Effector memory CD8-positive, alpha-beta T cell (primary cell): ENCODE data around the gene TAS2R60.
A peak's percentile ranks its signal among the peaks of the same experiment; 100 is the strongest.
"Not testable (repeated sequence)": the region's sequence is repeated elsewhere in the genome, so short reads cannot be mapped to it uniquely, and the experiment has no call there.

Source experiments
- ATAC-seq: fragments of 150-1000 bp; cut with Tn5 transposase; replicated peaks from 2 replicates; pipeline ENCODE4 v1.10.0; 2021; ENCODE audit warnings: mild to moderate bottlenecking, moderate library complexity
- DNase-seq, 3 experiments: peaks; one replicate each; pipeline ENCODE4 v3.0.0; 2021
- H3K27ac Mint-ChIP-seq, 2 donors: one replicate each; pipeline ENCODE4 v1.8.0; 2022; ENCODE audit warnings: mild to moderate bottlenecking in 2 of 2, mixed read lengths in 2 of 2, moderate library complexity in 2 of 2
- H3K27me3 Mint-ChIP-seq, 2 donors: one replicate each; pipeline ENCODE4 v1.8.0; 2022; ENCODE audit warnings: mixed read lengths in 2 of 2
- H3K36me3 Mint-ChIP-seq: one replicate; pipeline ENCODE4 v1.8.0; 2022; ENCODE audit warnings: mild to moderate bottlenecking, moderate library complexity, mixed read lengths; ENCODE audit not compliant: insufficient read depth
- H3K4me1 Mint-ChIP-seq, 2 donors: one replicate each; pipeline ENCODE4 v1.8.0; 2022; ENCODE audit warnings: low read depth in 2 of 2, mixed read lengths in 2 of 2
- H3K4me3 Mint-ChIP-seq, 2 donors: one replicate each; pipeline ENCODE4 v1.8.0; 2022; ENCODE audit warnings: mild to moderate bottlenecking in 2 of 2, mixed read lengths in 2 of 2, moderate library complexity in 2 of 2
- H3K9me3 Mint-ChIP-seq, 2 donors: one replicate each; pipeline ENCODE4 v1.8.0; 2022; ENCODE audit warnings: mixed read lengths in 2 of 2

The TAS2R60 gene

DNA sequence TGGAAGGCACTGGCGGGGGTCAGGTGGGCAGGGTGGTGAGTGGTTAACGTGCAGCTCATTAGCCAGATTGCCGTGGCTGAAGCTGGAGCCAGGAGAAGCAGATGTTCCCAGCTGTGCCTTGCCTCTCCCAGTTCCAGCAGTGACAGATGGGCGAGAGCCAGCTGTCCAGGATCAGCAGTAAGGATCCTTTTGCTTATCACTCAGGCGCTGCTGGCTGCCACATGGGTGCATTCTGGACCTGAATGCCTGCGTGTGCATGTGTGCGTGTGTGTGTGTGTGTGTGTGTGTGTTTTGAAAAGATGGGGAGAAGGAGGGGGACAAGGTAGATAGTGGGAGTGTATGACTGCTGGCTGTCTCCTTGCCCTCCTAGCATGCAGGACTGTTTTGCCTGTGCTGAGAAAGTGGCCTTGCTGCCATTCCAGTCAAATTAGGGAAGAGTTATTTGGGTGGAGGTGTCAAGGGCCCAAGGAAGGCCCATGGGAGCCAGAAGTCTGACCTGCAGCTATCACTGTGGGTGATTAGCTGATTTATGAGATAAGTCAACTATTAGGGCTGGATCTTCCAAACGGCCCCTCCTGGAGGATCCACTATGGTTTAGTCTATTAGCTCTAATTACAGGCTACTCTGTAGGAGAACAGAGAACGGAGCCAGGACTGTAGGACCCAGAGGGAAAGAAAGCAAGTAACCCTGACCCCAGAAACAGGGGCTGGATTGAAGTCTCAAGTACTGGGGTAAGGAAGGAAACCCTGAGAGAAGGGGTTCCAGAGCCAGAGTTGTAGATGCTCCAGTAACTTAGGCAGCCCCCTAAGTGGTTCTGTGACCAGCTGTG is 37.9 kb upstream of the TAS2R60 start:
- peak overlapping the region in 1 of 2 donors; percentile 59 for H3K27ac Mint-ChIP-seq
- H3K4me3 Mint-ChIP-seq, result no peak overlapping the region
- peaks cover 26 to 31% of the 10 kb centered on the region in 2 donors for H3K4me1 Mint-ChIP-seq
- no peak for DNase-seq
- peaks cover 8 to 29% of the 10 kb centered on the region in 2 donors for H3K27me3 Mint-ChIP-seq
- ATAC-seq, result no peak
- H3K36me3 Mint-ChIP-seq, result peaks cover 6% of the 10 kb centered on the region
- no peaks in the 10 kb centered on the region for H3K9me3 Mint-ChIP-seq

DNA sequence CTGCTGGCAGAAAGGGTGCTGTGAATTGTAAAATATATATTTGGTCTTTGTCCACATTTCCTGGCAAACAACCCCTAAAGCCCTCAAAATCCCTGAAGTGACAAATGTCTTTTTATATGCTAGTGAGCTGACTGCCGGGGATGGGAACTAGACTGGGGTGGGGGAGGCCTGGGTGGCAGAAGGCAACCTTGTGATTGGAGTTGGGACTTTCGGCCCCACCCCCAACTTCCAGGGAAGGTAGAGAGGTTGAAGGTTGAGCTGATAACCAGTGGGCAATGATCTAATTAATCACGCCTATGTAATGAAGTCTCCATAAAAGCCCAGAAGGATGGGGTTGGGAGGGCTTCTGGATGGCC is 37.3 kb upstream of the TAS2R60 start:
- H3K27me3 Mint-ChIP-seq, result peaks cover 13 to 33% of the 10 kb centered on the region in 2 donors

DNA sequence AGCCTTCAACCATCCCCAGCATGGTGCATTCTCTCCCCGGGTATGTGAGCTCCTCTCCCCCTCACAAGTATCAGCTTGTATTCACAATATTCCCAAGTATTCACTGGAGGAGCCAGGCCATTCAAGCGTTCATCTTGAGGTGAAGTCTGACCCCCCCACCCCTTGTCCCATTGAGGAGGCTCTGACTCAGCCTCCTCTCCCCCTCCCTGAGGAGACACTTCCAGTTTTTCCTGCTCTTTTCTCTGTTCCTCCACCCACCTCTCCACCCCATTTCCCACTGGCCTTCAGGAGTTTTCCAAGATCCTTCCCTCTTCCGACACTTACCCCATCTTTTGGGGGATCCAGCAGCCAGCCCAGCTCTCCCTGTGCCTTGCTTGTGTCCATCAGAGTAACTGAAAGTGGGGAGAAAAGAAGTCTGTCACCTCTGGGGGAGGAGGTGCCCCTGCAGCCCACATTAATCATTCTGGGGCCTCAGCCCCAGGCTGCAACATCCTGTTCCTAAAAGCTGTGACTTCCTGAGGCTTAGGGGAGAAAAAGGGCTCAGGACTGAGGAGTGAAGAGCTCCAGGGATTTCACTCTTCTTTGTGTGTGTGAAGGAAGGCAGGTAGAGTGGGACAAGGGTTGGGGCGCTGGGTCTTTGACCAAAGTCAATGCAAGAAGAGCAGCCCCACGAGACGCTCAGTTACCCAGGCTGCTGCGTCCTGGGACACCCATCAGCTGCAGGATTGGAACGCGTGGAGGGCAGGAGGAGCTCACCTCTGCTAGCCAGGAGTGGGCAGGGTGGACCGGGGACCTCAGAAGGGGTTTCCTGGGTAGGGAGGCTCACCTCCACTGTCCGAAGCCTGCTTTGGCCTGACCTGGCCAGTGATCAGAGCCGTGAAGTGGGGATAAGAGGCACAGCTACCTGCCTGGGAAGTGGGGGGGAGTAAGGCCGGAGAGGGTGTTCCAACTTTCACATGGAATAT is 35.7 kb upstream of the TAS2R60 start:
- ATAC-seq (peak; percentile 94), DNase-seq (peak; percentile 52 to 65 (median 59))
- Mint-ChIP-seq H3K27ac (peak overlapping the region; percentile 90 to 91), H3K27me3 (peaks cover 28 to 44% of the 10 kb centered on the region in 2 donors), H3K9me3 (no peaks in the 10 kb centered on the region), H3K4me3 (peak overlapping the region; percentile 88 to 91), H3K4me1 (peaks cover 26 to 31% of the 10 kb centered on the region in 2 donors), H3K36me3 (peaks cover 6% of the 10 kb centered on the region)

More for the DNA sequence above, 37.3 kb upstream of the TAS2R60 start:
- Mint-ChIP-seq H3K4me3 (no peak overlapping the region), H3K4me1 (peaks cover 26 to 31% of the 10 kb centered on the region in 2 donors), H3K27ac (peak overlapping the region in 1 of 2 donors; percentile 59), H3K9me3 (no peaks in the 10 kb centered on the region), H3K36me3 (peaks cover 6% of the 10 kb centered on the region)
- ATAC-seq (no peak), DNase-seq (no peak)

DNA sequence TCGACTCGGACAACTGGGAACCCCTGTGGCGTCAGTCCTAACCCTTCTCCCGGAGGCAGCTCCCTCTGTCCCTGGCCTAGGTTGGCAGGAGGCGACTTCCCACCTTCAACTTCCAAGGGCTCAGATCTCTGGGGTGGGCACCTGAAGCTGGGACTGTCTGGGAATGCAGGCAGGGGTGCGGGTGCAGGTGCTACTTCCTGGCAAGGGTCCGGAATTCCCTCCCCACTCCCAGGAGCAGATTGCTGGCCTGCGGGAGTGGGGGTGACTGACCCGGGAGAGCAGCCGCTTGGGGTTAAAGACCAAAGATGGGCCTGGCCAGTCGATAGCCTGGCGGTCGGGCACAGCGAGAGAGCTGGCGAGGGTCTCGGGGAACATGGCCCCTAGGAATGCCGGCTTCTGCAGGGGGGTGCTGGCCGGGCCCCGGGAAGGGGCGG is 35.0 kb upstream of the TAS2R60 start:
- Mint-ChIP-seq H3K27me3 (peaks cover 33 to 51% of the 10 kb centered on the region in 2 donors), H3K36me3 (peaks cover 6% of the 10 kb centered on the region), H3K9me3 (no peaks in the 10 kb centered on the region), H3K4me1 (peaks cover 26 to 31% of the 10 kb centered on the region in 2 donors), H3K4me3 (peak overlapping the region; percentile 88 to 91), H3K27ac (peak overlapping the region in 1 of 2 donors; percentile 91)
- no peak for DNase-seq
- ATAC-seq, result no peak

DNA sequence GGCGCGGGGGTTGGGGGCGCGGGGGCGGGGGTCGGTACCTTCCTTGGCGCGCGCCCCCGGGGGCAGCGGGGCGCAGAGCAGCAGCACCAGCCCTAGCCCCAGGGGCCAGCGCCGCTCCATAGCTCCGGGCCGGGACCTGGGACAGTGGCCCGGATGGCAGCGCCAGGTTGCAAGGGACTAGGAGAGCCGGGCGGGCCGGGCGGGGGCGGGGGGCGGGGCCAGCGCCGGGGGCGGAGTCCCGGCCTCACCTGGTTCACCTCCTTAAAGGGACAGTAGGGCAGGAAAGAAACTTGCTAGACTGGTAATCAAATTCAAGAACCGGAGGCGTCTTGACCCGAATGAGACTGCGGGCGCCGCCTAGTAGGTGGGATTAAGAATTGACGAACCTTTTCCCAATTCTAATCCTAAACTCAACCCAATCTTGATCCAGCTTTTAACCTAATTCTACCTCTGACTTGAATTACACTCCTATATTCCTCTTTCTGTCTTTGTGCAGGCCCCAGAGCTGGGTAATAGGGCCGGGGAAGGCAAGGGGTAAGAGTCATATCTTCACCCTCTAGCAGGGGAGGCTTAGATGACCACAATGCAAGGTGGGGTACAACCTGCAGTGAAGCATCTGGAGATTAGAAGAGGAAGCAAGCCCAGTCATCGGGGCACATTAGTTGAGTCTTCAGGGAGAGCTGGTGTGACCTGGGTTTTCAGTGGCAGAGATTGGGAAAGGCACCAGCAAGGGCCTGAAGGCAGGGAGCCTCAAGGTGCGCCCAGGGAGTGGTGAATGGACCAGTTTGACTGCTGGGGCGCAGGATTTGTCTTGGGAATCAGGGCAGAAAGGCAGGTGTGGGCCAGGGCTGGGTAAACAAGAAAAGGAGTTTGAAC is 34.3 kb upstream of the TAS2R60 start, which contains the start of gene EPHA1:
Gene EPHA1 (minus strand): TSS at position 171 of the 876 bp plus-strand sequence. CDS start 51 bp downstream, at position 120.
- H3K27me3 Mint-ChIP-seq, result peaks cover 35 to 54% of the 10 kb centered on the region in 2 donors
- H3K27ac Mint-ChIP-seq, result peak within 1 kb of the TSS; percentile 90 to 91
- H3K9me3 Mint-ChIP-seq, result no peaks in the 10 kb centered on the region
- H3K4me3 Mint-ChIP-seq, result peak within 1 kb of the TSS; percentile 88 to 91
- peak; percentile 29 for ATAC-seq
- H3K36me3 Mint-ChIP-seq, result peaks cover 6% of the 10 kb centered on the region
- peaks cover 26 to 31% of the 10 kb centered on the region in 2 donors for H3K4me1 Mint-ChIP-seq
- no peak for DNase-seq

DNA sequence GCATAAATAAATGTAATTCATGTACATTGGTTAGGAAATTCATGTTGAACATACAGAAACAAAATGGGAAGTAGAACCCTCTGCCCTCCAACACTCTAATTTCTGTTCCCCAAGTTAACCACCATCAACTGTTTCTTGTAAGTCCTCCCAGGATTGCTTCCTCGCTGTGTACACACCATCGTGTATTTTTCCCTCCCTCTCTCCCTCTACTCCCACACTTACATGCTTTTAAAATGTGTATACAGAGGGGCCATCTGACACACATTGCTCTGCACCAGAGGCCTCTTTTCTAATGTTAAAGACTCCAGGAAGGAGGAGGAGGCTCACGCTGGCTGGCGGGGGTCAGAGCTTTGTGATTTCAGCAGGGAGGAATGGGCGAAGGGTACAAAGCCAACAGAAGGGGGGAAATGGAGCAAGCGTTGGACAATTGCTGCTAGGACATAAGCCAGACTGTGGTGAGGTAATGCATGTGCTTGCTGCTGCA is 32.7 kb upstream of the TAS2R60 start:
- ATAC-seq (no peak), DNase-seq (no peak)
- no peak overlapping the region for H3K4me3 Mint-ChIP-seq
- H3K9me3 Mint-ChIP-seq, result no peaks in the 10 kb centered on the region
- H3K27ac Mint-ChIP-seq, result no peak overlapping the region
- H3K36me3 Mint-ChIP-seq, result peaks cover 4% of the 10 kb centered on the region
- peaks cover 45 to 67% of the 10 kb centered on the region in 2 donors for H3K27me3 Mint-ChIP-seq
- H3K4me1 Mint-ChIP-seq, result peaks cover 22 to 28% of the 10 kb centered on the region in 2 donors

DNA sequence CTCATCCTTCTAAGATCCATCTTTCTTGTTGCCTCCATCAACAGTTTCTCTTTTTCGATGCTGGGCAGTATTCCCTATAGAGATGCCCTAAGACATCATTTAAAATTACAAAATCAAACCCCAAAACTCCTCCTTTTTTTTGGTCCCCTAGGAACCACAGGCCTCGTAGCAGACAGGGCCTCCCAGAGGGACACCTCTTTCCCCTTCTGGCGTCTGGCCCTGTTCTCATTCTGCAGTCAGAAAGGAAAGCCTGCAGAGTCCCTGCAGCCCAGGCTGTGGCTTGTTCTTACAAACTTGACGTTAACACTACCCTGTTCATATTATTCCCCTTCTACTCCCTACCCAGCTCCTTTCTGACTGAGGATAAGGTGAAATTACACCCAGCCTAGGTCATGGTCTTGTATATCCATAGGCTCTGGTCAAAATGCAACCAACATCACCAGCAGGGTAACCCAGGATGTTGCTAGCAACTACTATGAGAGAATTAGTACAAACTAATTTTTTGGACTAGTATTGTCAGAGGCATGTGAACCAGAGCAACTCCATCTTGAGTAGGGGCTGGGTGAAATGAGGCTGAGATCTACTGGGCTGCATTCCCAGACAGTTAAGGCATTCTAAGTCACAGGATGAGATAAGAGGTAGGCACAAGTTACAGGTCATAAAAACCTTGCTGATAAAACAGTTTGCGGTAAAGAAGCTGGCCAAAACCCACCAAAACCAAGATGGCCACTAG is 31.1 kb upstream of the TAS2R60 start:
- Mint-ChIP-seq H3K4me1 (peaks cover 15 to 19% of the 10 kb centered on the region in 2 donors), H3K4me3 (no peak overlapping the region), H3K9me3 (no peaks in the 10 kb centered on the region), H3K27me3 (peaks cover 52 to 72% of the 10 kb centered on the region in 2 donors), H3K36me3 (peaks cover 4% of the 10 kb centered on the region), H3K27ac (no peak overlapping the region)
- ATAC-seq (no peak), DNase-seq (no peak)

DNA sequence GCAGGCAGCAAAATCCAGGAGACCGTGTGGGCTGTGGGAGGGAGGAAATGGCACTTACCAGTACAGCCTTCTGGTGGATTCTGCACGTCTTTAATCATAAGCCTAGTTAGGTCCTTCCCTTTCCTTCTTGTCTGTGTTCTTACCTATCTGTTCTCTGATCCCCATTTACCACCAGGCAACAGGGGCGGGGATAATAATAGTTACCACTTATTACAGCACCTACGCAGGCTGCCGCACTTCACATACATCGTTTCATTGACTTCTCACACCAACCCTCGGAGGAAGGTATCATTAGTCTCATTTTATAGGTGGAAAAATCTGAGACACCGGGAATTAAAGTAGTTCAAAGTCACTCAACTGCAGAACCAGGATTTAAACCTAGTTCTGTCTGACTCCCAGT is 30.1 kb upstream of the TAS2R60 start:
- H3K36me3 Mint-ChIP-seq, result no peaks in the 10 kb centered on the region
- H3K4me3 Mint-ChIP-seq, result no peak overlapping the region
- DNase-seq (no peak), ATAC-seq (no peak)
- H3K27me3 Mint-ChIP-seq, result peaks cover 52 to 68% of the 10 kb centered on the region in 2 donors
- H3K27ac Mint-ChIP-seq, result no peak overlapping the region
- no peaks in the 10 kb centered on the region for H3K9me3 Mint-ChIP-seq
- peaks cover 6 to 10% of the 10 kb centered on the region in 2 donors for H3K4me1 Mint-ChIP-seq

DNA sequence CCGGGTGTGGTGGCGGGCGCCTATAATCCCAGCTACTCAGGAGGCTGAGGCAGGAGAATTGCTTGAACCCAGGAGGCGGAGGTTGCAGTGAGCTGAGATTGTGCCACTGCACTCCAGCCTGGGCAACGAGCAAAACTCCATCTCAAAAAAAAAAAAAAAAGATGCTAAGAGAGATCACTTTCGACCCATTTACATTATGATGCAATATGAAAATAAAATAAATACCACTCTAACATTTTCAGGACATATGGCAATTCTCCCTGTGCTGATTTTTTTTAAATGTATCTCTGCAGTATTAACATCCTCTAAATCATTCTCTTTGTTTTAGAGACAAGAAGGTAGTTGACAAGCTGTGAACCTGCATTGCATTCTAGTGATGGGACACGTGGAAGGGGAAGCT is 28.0 kb upstream of the TAS2R60 start:
- H3K27ac Mint-ChIP-seq, DNase-seq, H3K36me3 Mint-ChIP-seq, H3K9me3 Mint-ChIP-seq, H3K4me1 Mint-ChIP-seq, H3K4me3 Mint-ChIP-seq, ATAC-seq: not testable (repeated sequence)
- peaks cover 45 to 68% of the 10 kb centered on the region in 2 donors for H3K27me3 Mint-ChIP-seq

DNA sequence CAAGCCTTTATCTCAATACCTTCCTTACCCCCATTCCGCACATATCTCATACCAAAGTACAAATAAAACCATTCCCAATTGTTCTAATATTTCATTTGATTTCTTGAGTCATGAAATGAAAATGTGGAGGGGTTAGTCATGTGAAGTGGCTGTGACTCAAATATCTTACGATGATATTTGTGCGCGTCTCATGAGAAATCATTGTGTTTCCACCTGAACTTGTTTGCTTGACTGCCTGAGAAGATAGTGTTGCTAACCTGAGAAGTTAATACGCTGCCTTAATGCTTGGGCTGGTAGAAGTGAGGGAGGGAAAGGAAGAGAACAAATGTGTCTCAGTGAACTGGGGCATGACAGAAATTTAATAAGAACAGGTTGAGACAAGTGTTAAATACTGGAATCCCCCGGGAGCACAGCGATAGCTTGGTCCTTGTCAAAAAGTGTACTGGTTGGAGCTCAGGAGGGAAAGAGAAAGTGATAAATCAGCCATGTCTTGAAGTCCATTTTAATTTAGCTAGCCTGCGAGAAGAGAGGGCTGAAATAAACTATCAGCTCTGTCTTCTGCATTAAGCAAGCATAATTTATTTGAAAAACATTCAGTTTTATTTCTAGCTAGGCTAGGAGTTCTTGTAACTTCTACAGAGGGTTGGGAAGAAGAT is 27.4 kb upstream of the TAS2R60 start:
- Mint-ChIP-seq H3K27me3 (peaks cover 39 to 61% of the 10 kb centered on the region in 2 donors), H3K4me3 (no peak overlapping the region), H3K9me3 (no peaks in the 10 kb centered on the region), H3K36me3 (no peaks in the 10 kb centered on the region), H3K27ac (no peak overlapping the region), H3K4me1 (no peaks in the 10 kb centered on the region)
- DNase-seq (no peak), ATAC-seq (no peak)

DNA sequence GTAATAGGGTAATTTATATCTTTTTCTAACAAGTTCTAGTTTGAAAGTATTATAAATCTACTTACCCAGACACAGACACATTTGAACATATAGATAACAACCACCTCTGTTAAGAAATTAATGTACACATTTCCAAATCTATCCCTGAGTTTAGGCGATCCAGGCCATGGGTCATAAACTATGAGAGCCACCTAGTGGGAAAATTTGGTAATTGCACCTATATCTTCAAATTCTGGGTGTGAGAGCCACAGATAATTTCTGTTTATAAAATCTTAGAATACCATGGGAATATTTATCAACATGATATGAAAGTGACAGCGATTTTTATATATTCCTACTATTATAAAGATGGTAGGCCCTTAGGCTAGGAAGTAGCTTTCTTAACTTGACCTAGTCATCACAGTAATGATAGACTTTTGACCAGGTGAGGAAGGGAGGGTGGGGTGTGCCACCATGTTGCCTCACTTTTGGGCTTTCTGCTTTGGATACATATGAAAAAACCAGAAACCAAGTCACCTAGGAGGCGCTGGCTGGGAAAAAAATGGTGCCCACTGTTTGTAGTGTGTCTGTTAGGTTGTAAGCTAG is 26.6 kb upstream of the TAS2R60 start:
- ATAC-seq (peak; percentile 56), DNase-seq (peak; percentile 26 to 38 (median 37))
- H3K36me3 Mint-ChIP-seq, result no peaks in the 10 kb centered on the region
- no peak overlapping the region for H3K4me3 Mint-ChIP-seq
- no peak overlapping the region for H3K27ac Mint-ChIP-seq
- no peaks in the 10 kb centered on the region for H3K9me3 Mint-ChIP-seq
- no peaks in the 10 kb centered on the region for H3K4me1 Mint-ChIP-seq
- H3K27me3 Mint-ChIP-seq, result peaks cover 32 to 59% of the 10 kb centered on the region in 2 donors
